IMR-90 (cell line): ENCODE results near the gene CUL4B. TPM values are rescaled to one million over a fixed set of nuclear protein-coding genes. Genes with fewer than 3 reads are reported as not detected.
"Not testable (repeated sequence)": the region's sequence is repeated elsewhere in the genome, so short reads cannot be mapped to it uniquely, and the experiment has no call there.

ENCODE experiments used
- ATAC-seq: fragments of 200-7000 bp; cut with Tn5 transposase; 2 replicates; pipeline ENCODE4 v1.9.1; 2020; ENCODE audit warnings: low read depth, mild to moderate bottlenecking, moderate library complexity
- BruUV-seq: library from RNA; stranded (reverse); fragments of 400-500 nt; replicated peaks from 2 replicates; lab custom pipeline; 2021; lab: Mats Ljungman, UMichigan
- CTCF ChIA-PET: fragments of 300-600 bp; formaldehyde crosslinking; extraction: SDS; loops from one replicate; lab custom pipeline; 2021; ENCODE audit warnings: antibody characterized with exemption; lab: Yijun Ruan, JAX
- POLR2A ChIA-PET: fragments of 300-600 bp; sonication (Branson Sonifier 250); formaldehyde crosslinking; loops from one replicate; lab custom pipeline; 2022; ENCODE audit warnings: antibody characterized with exemption; ENCODE audit not compliant: unreplicated experiment; lab: Charles Lee
- DNase-seq: peaks from one replicate; pipeline ENCODE4 v3.0.0; 2013
- H2AFZ ChIP-seq: replicated peaks from 2 replicates; pipeline ENCODE3; 2013; ENCODE audit warnings: low read length, mild to moderate bottlenecking; ENCODE audit not compliant: poor library complexity
- H2AK5ac ChIP-seq: 2 replicates; pipeline ENCODE4 v1.6.1; 2013; ENCODE audit warnings: low read depth, low read length, inconsistent platforms
- H2AK9ac ChIP-seq: replicated peaks from 2 replicates; pipeline ENCODE3; 2013; ENCODE audit warnings: mild to moderate bottlenecking, low read depth, low read length, moderate library complexity; ENCODE audit not compliant: poor library complexity
- H2BK120ac ChIP-seq: 2 replicates; pipeline ENCODE4 v1.6.1; 2013; ENCODE audit warnings: low read depth, low read length, inconsistent platforms
- H2BK15ac ChIP-seq: 3 replicates; pipeline ENCODE4 v1.6.1; 2013; ENCODE audit warnings: low read depth, low read length, inconsistent platforms
- H2BK20ac ChIP-seq: 2 replicates; pipeline ENCODE4 v1.6.1; 2013; ENCODE audit warnings: low read depth, mild to moderate bottlenecking, inconsistent platforms, low read length, moderate library complexity
- H2BK5ac ChIP-seq: 2 replicates; pipeline ENCODE4 v1.6.1; 2013; ENCODE audit warnings: mild to moderate bottlenecking, low read depth, low read length, inconsistent platforms; ENCODE audit not compliant: poor library complexity, severe bottlenecking
- H3K14ac ChIP-seq: replicated peaks from 2 replicates; pipeline ENCODE4 v1.6.1; 2013; ENCODE audit warnings: low read depth, low read length, inconsistent platforms
- H3K18ac ChIP-seq: 2 replicates; pipeline ENCODE4 v1.6.1; 2013; ENCODE audit warnings: low read depth, low read length, control low read depth
- H3K23ac ChIP-seq: 2 replicates; pipeline ENCODE4 v1.6.1; 2013; ENCODE audit warnings: low read depth, low read length, inconsistent platforms
- H3K27ac ChIP-seq: 2 replicates; pipeline ENCODE4 v1.5.1; 2013; ENCODE audit warnings: mild to moderate bottlenecking, control low read depth, low read length; ENCODE audit not compliant: insufficient read depth
- H3K27me3 ChIP-seq: 2 replicates; pipeline ENCODE4 v1.6.1; 2013; ENCODE audit warnings: low read length; ENCODE audit not compliant: control insufficient read depth, insufficient read depth
- H3K36me3 ChIP-seq: 2 replicates; pipeline ENCODE4 v1.6.1; 2013; ENCODE audit warnings: low read length, mixed read lengths; ENCODE audit not compliant: control insufficient read depth, insufficient read depth
- H3K4ac ChIP-seq: 2 replicates; pipeline ENCODE4 v1.6.1; 2013; ENCODE audit warnings: low read depth, low read length, inconsistent platforms
- H3K4me1 ChIP-seq: 2 replicates; pipeline ENCODE4 v1.6.1; 2013; ENCODE audit warnings: low read length, mixed read lengths; ENCODE audit not compliant: control insufficient read depth, insufficient read depth
- H3K4me2 ChIP-seq: 2 replicates; pipeline ENCODE4 v1.6.1; 2013; ENCODE audit warnings: low read depth, mild to moderate bottlenecking, control low read depth, low read length, moderate library complexity
- H3K4me3 ChIP-seq: 2 replicates; pipeline ENCODE4 v1.5.1; 2013; ENCODE audit warnings: low read depth, mild to moderate bottlenecking, control low read depth, low read length, moderate library complexity; ENCODE audit not compliant: insufficient read depth
- H3K56ac ChIP-seq: 2 replicates; pipeline ENCODE4 v1.6.1; 2013; ENCODE audit warnings: low read length, inconsistent platforms; ENCODE audit not compliant: insufficient read depth; ENCODE audit errors: extremely low read depth
- H3K79me1 ChIP-seq, 2 experiments: 2 replicates each; pipeline ENCODE4 v1.6.1; 2013; ENCODE audit warnings: low read length in 2 of 2, inconsistent platforms in 1 of 2, low read depth in 1 of 2
- H3K9ac ChIP-seq: 2 replicates; pipeline ENCODE4 v1.6.1; 2013; ENCODE audit warnings: low read depth, low read length, control low read depth
- H3K9me1 ChIP-seq: 2 replicates; pipeline ENCODE4 v1.6.1; 2013; ENCODE audit warnings: low read length, inconsistent platforms; ENCODE audit not compliant: insufficient read depth
- H3K9me3 ChIP-seq: 2 replicates; pipeline ENCODE4 v1.6.1; 2013; ENCODE audit warnings: low read length; ENCODE audit not compliant: control insufficient read depth, insufficient read depth
- H4K20me1 ChIP-seq: 2 replicates; pipeline ENCODE4 v1.6.1; 2013; ENCODE audit warnings: low read length, inconsistent platforms; ENCODE audit not compliant: insufficient read depth
- H4K5ac ChIP-seq: 2 replicates; pipeline ENCODE4 v1.6.1; 2013; ENCODE audit warnings: mild to moderate bottlenecking, low read depth, low read length, control low read depth
- H4K8ac ChIP-seq, 2 experiments: 2 replicates each; pipeline ENCODE4 v1.6.1; 2013; ENCODE audit warnings: low read depth in 2 of 2, low read length in 2 of 2, control low read depth in 1 of 2, inconsistent platforms in 1 of 2
- H4K91ac ChIP-seq: 2 replicates; pipeline ENCODE4 v1.6.1; 2013; ENCODE audit warnings: low read depth, low read length, inconsistent platforms; ENCODE audit not compliant: insufficient read depth
- MAZ ChIP-seq: IDR thresholded peaks from 2 replicates; pipeline ENCODE4 v1.6.1; 2012; ENCODE audit warnings: low read depth, mild to moderate bottlenecking, low read length, improper control_type of control experiment, moderate library complexity, borderline replicate concordance
- RAD21 ChIP-seq: IDR thresholded peaks from 2 replicates; pipeline ENCODE4 v1.6.1; 2012; ENCODE audit warnings: low read length, improper control_type of control experiment
- RFX5 ChIP-seq: IDR thresholded peaks from 2 replicates; pipeline ENCODE4 v1.8.0; 2012; ENCODE audit warnings: low read depth, mild to moderate bottlenecking, low read length, moderate library complexity
- WGBS, 2 experiments: methylation state at CpG; one replicate each; pipeline versions ENCODE4 v1.1.5 to v1.1.7; 2013; ENCODE audit warnings: missing lambda C conversion rate in 2 of 2; ENCODE audit not compliant: insufficient read length in 1 of 2; ENCODE audit errors: extremely low coverage in 2 of 2; 5-methylcytosine and 5-hydroxymethylcytosine counted together
- dilution Hi-C: fragments of 300-500 bp; cut with HindIII; formaldehyde crosslinking; loops from one replicate; pipeline ENCODE4 v1.14.3; 2018; ENCODE audit warnings: low sequenced_read_pairs; ENCODE audit not compliant: unreplicated experiment
- in situ Hi-C: fragments of 300-500 bp; cut with MboI; formaldehyde crosslinking; loops from 3 replicates; pipeline ENCODE4 v1.14.3; 2019; ENCODE audit warnings: low sequenced_read_pairs, inconsistent platforms, mixed read lengths
- intact Hi-C: fragments of 100-400 bp; cut with micrococcal nuclease; formaldehyde crosslinking; loops from 2 replicates; pipeline ENCODE4 v1.10.0; 2022
- polyA plus RNA-seq, 3 experiments: library from polyadenylated mRNA; depleted of rRNA; stranded (reverse); fragments of >200 nt; gene quantifications; 2 replicates each; pipeline ENCODE4 v1.2.3, GENCODE V29; 2012; ENCODE audit warnings: low replicate concordance in 1 of 3
- total RNA-seq: library from RNA; depleted of rRNA; stranded (reverse); fragments of >200 nt; gene quantifications from 2 replicates; pipeline ENCODE4 v1.2.3, GENCODE V29; 2012

CUL4B gene
- total and polyA plus RNA-seq, 2 of the 4 experiments (the other 2 are of a cell fraction) = 19.4 to 30.9 TPM

DNA sequence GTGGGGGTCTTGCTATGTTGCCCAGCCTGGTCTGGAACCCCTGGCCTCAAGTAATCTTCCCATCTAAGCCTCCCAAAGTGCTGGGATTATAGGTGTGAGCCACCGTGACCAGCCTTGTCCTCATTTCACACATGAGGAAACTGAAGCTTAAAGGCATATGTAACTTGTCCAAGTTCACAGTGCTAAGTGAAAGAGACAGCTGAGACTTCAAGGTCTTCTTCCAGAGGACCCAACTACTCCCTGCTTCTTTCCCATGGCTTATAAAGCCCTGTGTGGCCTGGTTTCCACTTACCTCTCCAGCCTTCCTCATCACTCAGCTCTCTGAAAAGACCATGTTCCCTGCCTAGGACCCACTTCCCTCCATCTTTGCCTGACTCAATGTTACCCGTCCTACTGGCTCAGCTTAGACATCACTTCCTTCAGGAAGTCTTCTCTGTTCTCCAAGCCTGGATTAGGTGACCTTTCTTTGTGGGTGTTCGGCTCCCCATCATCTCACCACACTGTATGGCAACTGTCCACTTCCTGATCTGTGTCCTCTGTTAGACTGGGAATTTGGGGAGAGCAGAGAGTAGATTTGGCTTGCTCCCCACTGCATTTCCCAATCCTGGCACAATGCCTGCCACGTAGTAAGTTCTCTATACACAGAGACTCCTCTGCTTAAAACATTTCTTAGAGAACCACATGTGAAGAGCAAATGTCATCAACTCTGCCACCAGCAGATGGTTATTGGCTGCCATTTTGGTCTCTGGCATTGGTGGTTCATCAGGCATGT lies 61.3 kb downstream of the CUL4B start:
- in situ Hi-C loops = loop anchor here (10.0 to 25.0 kb wide), 2 partner anchors 165 to 263 kb away; no protein-coding TSS in a partner anchor
- POLR2A ChIA-PET = interaction anchor here (0.6 kb wide), 1 partner anchor 18 kb away, joined by 4 read pairs; no protein-coding TSS in a partner anchor
- DNase-seq = peak; percentile 7

DNA sequence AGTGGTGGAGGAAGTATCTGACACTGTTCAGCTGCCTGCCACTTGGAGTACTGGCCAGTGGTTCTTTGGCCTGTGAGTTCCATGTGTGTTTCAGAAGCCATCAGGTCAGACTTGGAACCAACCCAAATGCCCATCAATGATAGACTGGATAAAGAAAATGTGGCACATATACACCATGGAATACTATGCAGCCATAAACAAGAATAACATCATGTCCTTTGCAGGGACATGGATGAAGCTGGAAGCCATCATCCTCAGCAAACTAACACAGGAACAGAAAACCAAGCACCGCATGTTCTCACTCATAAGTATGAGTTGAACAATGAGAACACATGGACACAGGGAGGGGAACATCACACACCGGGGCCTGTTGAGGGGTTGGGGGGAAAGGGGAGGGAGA lies 70.6 kb downstream of the CUL4B start:
- H3K56ac ChIP-seq, H3K14ac ChIP-seq, H4K20me1 ChIP-seq, H3K18ac ChIP-seq, H3K4ac ChIP-seq, H3K9me1 ChIP-seq, DNase-seq, H3K4me3 ChIP-seq, BruUV-seq, H2AFZ ChIP-seq, H2AK9ac ChIP-seq, H4K5ac ChIP-seq, H4K91ac ChIP-seq, in situ Hi-C loops, CTCF ChIA-PET, intact Hi-C loops, H3K4me2 ChIP-seq, H2BK15ac ChIP-seq, dilution Hi-C loops, H3K4me1 ChIP-seq, H3K23ac ChIP-seq, H2BK5ac ChIP-seq, ATAC-seq, H3K79me1 ChIP-seq, H3K27ac ChIP-seq, H3K9me3 ChIP-seq, H3K27me3 ChIP-seq, H4K8ac ChIP-seq, H2AK5ac ChIP-seq, H2BK20ac ChIP-seq, H3K9ac ChIP-seq, H2BK120ac ChIP-seq, H3K36me3 ChIP-seq, POLR2A ChIA-PET: not testable (repeated sequence)
- no CpG with 5 or more reads among the region's 2 CpGs for WGBS, 2 experiments

More for the DNA sequence above, 61.3 kb downstream of the CUL4B start:
- Histone ChIP-seq H3K18ac (no peak overlapping the region), H2AK9ac (peak overlapping the region; percentile 19), H4K8ac (peak overlapping the region in 1 of 2 experiments; percentile 32; a peak in 1 of 4 replicates), H3K9me1 (no peaks in the 10 kb centered on the region; the same call in 1 of the 2 replicates), H3K27ac (no peak overlapping the region), H3K4me2 (no peak overlapping the region), H4K20me1 (no peaks in the 10 kb centered on the region), H3K4me1 (no peaks in the 10 kb centered on the region), H3K9me3 (no peaks in the 10 kb centered on the region), H3K9ac (no peak overlapping the region), H2AK5ac (no peak overlapping the region), H2AFZ (peak overlapping the region; percentile 26), H3K23ac (no peak overlapping the region), H3K36me3 (no peaks in the 10 kb centered on the region), H3K79me1 (no peaks in the 10 kb centered on the region), H2BK120ac (no peak overlapping the region), H3K27me3 (no peaks in the 10 kb centered on the region), H3K14ac (no peak overlapping the region), H2BK15ac (no peak overlapping the region), H3K56ac (no peak overlapping the region), H3K4ac (no peak overlapping the region), H2BK20ac (no peak overlapping the region), H2BK5ac (no peak overlapping the region), H4K5ac (no peak overlapping the region), H3K4me3 (no peak overlapping the region), H4K91ac (no peak overlapping the region)
- intact Hi-C loops (loop anchor here (10.0 kb wide), 1 partner anchor 1195 kb away; no protein-coding TSS in a partner anchor), dilution Hi-C loops (no loop called here)
- no peak for TF ChIP-seq RAD21
- TF ChIP-seq MAZ = no peak
- no peak for TF ChIP-seq RFX5
- no peak for ATAC-seq
- CTCF ChIA-PET = no interaction called here
- no CpG with 5 or more reads among the region's 4 CpGs for WGBS, 2 experiments
- BruUV-seq = no TSS peak
